ENCODE results near the gene UBN2. TPM values are rescaled to one million over a fixed set of nuclear protein-coding genes. Genes with fewer than 3 reads are reported as not detected.

UBN2 gene
- polyA plus RNA-seq, 4 donors = 11.6 to 17.1 (median 12.5) TPM

DNA sequence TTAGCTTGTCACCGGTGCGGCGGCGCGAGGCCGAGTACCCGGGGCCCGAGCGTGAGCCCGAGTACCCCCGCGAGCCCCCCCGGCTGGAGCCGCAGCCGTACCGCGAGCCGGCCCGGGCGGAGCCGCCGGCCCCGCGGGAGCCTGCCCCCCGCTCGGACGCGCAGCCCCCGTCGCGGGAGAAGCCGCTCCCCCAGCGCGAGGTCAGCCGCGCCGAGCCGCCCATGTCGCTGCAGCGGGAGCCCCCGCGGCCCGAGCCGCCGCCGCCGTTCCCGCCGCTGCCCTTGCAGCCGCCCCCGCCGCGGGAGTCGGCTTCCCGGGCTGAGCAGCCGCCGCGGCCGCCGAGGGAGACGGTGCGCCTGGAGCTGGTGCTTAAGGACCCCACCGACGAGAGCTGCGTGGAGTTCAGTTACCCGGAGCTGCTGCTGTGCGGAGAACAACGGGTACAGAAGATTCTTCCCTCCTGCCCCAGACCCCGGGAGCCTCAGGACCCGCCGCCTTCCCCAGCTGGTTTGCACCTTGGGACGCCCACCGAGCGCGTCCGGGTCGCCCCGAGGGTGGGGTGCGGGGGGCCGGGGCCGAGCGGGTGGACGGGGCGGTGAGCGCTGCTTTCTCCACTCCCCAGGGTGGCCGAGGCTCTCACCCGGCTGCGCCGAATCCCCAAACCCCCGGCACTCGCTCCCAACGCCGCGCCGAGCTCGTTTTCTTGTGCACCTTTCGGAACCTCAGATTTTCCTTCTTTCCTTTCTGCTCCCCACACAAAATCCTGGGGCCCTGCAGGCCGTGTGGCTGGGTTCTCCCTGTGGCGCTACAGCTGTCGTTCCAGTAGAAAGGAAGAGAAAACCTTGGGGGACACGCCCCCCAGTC is 708 bp downstream of the UBN2 start:
- peak in 1 of 4 donors; percentile 15 for DNase-seq (ENCODE audit: low read depth in 4 of 4, low spot score in 3 of 4)

DNA sequence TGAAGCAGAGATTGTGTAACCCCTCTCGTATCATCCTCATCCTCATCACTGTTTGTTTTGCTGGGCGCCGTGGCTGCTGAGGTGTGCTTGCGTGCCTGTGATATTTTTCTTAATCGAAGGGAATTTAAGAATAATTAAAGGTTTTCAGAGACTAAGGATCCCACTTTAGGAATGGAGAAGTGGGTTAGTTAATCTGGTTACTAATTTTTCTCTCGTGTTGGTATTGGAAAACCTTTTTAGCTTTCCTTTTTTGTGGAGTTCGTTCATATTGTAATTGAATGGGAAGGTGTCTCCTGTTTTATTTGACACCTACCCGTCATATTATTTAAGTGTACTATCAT is 1.3 kb downstream of the UBN2 start:
- no peak for DNase-seq (ENCODE audit: low read depth in 4 of 4, low spot score in 3 of 4)

DNA sequence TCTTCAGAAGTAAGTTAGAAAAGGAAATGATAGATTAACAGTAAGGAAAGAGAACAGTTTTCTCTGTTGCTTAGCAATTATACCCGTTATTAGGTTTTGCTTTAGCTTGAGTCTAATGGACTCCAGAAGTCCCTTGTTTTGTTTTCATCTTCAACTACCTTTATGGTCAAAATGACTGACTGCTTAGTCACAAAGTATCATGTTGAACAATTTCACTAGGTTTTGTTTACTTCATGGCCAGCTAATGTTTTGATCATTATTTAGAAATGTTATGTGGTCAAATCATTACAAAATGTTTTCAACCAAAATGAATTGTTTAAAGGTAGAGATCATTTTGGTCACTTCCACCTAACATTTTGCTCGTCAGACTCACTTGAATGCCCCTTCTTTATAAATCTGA is 1.9 kb downstream of the UBN2 start:
- no peak for DNase-seq (ENCODE audit: low read depth in 4 of 4, low spot score in 3 of 4)

DNA sequence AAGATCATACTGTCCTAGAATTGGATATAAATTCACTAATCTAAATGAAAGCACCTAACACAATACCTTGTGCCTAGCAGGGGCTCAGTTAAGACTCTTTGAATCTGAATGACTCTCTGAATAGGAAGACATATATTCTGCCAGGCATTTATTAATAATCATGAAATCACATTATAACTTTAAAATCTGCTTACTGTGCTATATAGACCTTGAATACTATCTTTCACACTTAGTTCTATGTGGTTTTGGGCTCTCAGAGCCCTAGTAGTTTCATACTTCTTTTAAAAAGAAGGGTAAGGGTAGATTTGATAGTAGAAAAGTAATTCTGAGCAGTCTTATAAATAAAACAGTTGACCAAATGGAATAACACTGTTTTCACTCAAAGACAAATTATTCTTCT is 10.2 kb downstream of the UBN2 start:
- DNase-seq (ENCODE audit: low read depth in 4 of 4, low spot score in 3 of 4) = no peak

DNA sequence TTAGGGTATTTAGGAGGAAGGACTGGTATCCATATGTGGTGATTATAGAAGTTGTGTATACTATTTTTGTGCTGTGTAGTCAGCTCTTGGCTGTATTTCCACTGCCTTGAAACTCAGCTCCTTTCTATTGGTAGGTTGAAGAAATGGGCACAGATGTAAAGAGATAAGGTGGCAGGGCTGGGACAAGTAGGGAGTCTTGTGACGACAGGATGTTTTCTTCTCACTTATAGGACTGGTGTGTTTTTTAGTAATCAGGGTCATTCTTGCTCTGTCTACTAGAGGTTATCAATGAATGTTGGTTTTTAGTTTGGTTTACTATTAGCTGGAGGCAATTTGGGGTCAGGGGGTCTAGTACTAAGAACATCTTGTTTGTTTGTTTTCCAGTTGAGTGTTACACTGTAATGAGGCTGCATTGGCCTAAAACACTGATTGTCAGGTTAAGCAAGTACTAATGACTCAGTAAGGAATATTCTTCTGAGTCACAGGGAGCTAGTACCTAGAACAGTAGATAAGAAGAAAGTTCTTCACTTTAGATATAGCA is 11.8 kb downstream of the UBN2 start:
- no peak for DNase-seq (ENCODE audit: low read depth in 4 of 4, low spot score in 3 of 4)

DNA sequence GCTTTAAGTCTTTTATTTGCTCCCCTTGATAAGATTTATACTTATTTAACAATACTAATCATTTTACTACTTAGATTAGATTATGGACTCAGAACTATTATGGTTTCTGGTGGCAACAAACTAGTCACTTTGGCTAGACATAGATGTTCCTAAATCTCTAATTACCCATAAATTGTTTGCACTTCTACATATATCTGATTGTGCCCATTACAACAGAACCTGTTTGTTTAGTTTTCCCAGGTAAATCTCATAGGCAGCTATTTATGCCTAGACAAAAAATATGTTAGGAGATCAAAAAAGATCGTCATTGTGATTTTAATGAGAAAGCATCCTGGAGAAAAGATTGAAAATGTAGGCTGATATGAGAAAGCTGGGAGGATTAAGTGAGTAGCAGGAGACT is 14.4 kb downstream of the UBN2 start:
- no peak for DNase-seq (ENCODE audit: low read depth in 4 of 4, low spot score in 3 of 4)

DNA sequence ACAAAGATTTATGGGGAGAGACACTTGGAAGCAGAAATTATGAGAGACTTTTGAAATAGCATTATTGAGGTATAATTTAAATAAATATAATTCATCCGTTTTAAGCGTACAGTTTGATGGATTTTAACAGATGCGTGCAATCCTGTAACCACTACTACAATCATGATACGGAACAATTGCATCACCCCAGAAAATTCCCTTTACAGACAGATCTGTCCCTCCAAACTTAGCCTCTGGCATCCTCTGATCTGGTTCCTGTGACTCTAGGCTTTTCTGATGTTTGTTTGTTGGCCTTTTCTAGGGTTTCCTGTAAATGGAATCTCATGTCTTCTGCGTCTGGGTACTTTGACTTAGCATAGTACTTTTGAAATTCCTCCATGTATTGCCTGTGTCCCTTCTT is 15.5 kb downstream of the UBN2 start:
- no peak for DNase-seq (ENCODE audit: low read depth in 4 of 4, low spot score in 3 of 4)

DNA sequence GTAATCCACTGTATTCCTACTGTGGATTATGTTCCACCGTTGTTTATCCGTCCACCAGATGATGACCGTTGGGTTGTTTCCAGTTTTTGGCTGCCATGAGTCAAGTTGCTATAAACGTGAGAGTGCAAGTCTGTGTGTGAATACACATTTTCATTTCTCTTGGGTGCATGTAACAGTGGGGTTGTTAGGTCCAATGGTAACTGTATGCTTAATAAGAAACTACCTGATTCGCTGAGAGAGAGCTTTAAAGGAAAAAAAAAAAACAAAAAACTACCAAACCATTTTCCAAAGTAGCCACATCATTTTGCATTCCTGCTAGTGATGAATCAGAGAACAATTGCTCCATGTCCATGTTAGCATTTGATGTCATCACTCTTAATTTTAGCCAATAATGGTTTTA is 15.9 kb downstream of the UBN2 start:
- DNase-seq (ENCODE audit: low read depth in 4 of 4, low spot score in 3 of 4) = no peak

DNA sequence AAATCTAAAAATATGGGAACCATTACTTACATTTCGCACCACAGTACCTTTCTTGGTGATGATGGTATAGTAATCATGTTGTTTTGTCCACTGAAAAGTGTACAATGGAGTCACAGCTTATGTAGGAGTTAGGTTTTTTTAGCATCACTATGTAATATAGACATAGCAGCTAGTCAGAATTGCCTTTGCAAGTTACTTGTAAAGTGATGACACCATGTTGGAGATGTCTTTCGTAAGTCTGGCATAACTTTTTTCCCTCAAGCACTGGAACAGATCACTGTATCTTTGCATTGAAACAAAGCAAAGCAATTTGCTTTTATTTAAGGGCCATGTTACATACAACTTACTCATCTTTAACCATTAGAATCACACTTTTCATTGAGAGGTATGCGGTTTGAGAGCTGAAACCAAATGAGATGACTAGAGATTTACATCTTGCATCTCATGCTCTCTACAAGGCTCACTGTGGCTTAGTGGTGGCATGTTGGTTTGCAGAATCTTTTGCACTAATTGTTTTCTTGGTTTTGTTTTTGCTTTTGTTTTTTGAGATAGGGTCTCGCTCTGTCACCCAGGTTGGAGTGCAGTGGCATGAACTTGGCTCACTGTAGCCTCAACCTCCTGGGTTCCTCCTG is 18.3 kb downstream of the UBN2 start:
- no peak for DNase-seq (ENCODE audit: low read depth in 4 of 4, low spot score in 3 of 4)

DNA sequence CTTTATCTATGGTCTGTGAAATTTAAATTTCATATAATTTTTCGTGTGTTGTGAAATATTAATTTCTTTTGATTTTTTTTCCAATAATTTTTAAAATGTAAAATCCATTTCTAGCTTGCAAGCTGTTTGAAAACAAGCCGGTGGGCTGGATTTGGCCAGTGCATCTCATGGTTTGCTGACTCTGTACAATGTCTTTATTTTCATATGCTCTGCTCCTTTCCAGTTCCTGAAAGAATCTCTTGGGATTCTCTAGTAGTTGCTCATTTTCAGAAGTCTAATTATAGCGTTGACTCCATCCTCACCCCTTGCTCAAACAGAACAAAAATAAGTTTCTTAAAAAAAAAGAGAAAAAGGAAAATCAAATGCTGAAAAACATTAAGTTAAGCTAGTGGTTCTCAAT is 21.4 kb downstream of the UBN2 start:
- DNase-seq (ENCODE audit: low read depth in 4 of 4, low spot score in 3 of 4) = no peak

DNA sequence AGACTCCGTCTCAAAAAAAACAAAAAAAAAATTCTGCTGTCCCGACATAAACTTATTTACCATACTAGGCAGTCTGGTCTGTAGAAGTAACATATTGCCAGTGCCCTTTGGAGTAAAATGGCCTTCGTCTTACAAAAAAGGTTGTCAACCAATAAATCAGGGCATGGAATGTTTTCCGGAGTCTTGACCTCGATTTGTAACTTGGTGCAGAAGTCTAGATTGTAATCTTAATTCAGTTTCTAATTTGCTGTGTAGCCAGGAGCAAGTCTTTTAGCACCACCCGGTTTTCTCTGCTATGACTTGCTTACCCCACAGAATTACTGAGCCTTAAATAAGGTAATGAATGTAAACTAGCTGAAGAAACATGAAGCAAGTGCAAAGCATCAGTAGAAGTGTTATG is 23.2 kb downstream of the UBN2 start:
- no peak for DNase-seq (ENCODE audit: low read depth in 4 of 4, low spot score in 3 of 4)

DNA sequence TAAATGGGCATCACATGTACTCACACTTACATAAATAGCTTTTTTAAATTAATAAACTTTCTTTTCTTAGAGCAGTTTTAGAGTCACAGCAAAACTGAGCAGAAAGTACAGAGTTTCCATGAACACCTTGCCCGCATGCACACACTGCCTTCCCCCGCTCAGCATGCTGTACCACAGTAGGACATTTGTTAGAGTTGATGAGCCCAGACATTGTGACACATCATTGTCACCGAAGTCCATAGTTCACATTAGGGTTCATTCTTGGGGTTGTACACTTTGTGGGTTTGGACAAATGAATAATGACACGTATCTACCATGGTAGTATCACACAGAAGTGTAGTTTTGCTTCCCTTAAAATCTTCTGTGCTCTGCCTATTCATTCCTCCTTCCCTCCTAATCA is 23.7 kb downstream of the UBN2 start:
- no peak for DNase-seq (ENCODE audit: low read depth in 4 of 4, low spot score in 3 of 4)

DNA sequence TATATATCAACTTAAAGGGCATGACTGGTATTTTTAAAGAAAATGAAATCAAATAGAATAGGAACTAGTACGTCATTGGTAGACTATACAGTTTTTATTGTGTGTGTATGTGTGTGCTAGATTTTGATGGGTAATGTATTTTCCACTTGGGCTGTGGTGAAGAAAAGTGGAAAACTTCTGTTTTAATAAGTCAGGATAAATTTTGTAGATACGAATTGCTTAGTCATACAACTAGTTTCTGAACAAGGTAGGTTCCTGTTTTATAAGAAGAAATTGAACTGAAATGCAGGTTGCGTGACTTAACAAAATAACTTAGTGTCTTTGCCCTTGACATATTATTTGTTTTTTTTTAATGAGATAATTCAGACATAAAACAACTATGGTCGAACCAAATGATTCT is 24.3 kb downstream of the UBN2 start:
- DNase-seq (ENCODE audit: low read depth in 4 of 4, low spot score in 3 of 4) = no peak

DNA sequence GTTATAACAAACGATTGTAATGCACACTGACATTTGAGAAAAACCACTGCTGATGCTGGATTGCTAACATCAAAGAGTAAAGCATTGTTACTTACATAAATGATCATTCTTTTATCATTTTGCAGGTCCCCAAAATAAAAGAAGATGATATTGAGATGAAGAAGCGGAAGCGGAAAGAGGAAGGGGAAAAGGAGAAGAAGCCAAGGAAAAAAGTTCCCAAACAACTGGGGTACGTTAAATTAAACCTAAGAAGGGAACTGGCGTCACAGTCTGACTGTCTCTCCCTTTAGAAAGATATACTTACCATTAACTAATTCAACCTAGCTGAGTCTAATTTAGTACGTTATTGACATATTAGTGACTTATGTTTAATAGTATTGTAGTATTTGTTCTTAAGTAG is 28.1 kb downstream of the UBN2 start:
- DNase-seq (ENCODE audit: low read depth in 4 of 4, low spot score in 3 of 4) = no peak

DNA sequence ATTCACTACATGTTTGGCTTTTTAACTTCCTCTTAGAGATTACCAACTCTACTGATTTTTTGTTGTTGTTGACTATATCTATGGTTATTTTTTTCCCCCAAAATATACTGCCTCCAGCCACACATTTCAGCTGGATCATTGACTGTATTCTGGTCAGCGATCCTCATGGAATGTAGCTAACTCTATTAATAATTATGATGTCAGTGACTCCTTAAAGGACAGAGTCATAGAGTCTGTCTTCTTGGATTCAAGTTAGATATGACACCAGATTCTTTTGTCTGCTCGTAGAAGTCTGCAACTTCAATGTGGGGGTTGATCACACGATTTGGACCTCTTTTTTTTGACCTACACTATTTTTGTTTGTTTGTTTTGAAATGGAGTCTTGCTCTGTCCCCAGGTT is 33.2 kb downstream of the UBN2 start:
- DNase-seq (ENCODE audit: low read depth in 4 of 4, low spot score in 3 of 4) = no peak

DNA sequence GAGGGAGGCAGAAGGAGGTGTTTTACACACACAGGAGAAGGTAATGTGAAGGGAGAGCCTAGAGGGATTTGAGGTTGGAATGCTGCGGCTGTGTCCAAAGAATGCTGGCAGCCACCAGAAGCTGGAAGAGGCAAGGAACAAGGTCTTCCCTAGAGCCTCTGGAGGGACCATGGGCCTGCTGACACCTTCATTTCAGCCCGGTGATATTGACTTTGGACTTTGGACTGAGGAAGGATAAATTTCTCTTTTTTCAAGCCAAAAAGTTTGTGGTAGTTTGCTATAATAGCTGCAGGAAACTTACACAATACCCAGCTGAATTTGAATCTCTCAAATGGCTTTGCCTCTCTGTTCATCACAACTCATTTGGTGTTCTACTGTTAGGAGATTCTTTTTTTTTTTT is 34.6 kb downstream of the UBN2 start:
- DNase-seq (ENCODE audit: low read depth in 4 of 4, low spot score in 3 of 4) = no peak

DNA sequence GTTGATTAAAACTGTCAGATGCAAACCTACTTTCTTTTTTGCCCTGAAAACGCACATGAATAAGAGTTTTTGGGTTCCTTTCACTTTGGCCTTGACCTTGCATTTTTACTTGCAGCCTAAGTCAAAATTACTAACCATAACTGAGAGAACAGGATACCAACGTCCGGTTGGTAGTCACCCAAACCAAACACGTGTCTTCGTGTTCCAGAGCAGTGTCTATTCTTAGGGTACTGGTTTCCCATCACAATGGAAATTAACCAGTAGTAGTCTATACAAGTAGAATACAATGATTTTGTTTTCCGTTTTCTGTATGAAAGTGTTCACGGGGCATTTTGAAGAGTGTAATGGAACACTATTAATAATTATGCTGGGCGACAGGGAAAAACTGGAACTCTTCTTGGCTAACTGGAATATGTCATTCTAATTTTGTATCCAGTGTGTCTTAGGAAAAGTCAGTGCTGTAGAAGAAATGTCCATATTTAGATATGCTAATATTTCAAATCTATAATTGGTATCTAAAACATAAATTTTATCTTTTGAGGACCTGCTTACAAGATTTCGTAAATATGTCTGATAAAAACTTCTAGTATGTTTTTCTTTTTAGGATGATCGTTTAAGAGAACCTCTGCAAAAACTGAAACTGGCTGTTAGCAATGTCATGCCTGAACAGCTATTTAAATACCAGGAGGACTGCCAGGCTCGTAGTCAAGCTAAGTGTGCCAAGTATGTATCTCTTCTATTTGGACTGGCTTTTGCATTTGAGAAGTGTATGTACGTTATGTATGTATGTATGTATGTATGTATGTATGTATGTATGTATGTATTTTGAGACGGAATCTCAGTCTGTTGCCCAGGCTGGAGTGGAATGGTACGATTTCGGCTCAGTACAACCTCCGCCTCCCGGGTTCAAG is 40.9 kb downstream of the UBN2 start:
- DNase-seq (ENCODE audit: low read depth in 4 of 4, low spot score in 3 of 4) = no peak

DNA sequence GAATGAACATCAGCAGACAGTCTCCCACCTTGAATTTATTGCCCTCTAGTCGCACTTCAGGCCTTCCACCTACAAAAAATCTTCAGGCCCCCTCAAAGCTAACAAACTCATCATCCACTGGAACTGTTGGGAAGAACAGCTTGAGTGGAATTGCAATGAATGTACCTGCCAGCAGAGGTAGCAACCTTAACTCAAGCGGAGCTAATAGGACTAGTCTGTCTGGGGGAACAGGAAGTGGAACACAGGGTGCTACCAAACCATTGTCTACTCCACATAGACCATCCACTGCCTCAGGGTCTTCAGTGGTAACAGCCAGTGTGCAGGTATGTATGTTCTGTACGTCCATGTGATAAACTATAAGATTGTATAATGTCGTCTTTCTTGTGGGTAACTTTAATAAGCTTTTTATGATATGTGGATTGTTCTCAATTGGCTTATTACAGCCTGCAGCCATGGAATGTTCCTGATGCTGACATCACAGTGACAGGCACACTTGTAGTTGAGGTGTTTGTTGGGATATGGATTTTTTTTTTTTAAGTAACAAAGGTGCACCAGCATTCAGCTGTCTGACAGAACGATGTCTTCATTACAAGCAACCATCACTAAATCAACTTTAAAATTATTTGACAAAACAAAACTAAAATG is 53.3 kb downstream of the UBN2 start:
- DNase-seq (ENCODE audit: low read depth in 4 of 4, low spot score in 3 of 4) = no peak

DNA sequence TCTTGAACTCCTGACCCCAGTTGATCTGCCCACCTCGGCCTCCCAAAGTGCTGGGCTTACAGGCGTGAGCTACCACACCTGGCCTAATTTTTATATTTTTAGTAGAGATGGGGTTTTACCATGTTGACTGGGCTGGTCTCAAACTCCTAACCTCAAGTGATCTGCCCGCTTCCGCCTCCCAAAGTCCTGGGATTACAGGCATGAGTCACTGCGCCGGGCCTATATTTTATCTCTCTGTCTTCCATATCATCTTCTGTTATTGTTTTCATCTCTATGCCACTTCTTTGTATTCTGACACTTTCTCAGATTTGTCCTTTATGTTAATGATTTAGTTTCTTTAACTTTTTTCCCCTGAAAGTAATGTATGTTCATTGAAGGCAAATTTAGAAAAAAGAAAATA is 55.1 kb downstream of the UBN2 start:
- no peak for DNase-seq (ENCODE audit: low read depth in 4 of 4, low spot score in 3 of 4)

DNA sequence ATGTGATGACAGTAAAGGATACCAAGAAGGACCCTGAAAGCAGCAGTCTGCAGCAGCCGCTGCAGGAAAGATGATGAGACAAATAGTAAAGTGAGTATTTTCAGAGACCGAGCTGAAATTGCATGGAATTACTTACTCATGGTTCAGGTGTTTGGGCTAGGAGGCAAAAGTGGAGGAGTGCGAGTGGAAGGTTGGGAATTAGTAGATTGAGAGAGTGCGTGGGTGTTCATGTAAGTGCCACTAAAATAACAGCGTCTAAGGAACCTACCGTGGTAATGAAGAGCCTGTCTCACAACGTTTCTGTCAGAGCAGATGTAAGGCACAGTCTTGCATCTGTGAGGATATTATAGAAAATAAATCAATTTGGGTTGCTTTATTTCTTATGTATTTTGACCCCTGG is 61.8 kb downstream of the UBN2 start:
- no peak for DNase-seq (ENCODE audit: low read depth in 4 of 4, low spot score in 3 of 4)

DNA sequence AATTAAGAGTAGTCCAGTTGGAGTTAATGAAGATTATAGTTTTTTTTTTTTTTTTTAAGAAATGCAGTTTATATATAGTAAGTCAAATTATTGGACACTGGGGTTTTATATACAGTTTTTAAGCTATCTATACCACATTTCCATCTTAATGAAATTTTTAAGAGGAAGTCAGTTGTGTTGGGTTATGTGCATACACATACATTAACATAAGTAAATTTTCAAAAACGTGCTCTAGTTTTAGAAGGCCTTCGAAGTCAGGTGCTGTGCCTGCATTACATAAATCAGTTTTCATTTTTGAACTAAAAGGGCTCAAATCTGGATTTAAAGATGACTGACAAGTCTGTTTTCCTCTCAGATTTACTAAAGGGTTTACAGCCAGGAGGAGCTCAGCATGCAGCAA is 62.5 kb downstream of the UBN2 start:
- DNase-seq (ENCODE audit: low read depth in 4 of 4, low spot score in 3 of 4) = no peak
